ENCODE measurements around the gene TMEM119.

TMEM119 gene

DNA sequence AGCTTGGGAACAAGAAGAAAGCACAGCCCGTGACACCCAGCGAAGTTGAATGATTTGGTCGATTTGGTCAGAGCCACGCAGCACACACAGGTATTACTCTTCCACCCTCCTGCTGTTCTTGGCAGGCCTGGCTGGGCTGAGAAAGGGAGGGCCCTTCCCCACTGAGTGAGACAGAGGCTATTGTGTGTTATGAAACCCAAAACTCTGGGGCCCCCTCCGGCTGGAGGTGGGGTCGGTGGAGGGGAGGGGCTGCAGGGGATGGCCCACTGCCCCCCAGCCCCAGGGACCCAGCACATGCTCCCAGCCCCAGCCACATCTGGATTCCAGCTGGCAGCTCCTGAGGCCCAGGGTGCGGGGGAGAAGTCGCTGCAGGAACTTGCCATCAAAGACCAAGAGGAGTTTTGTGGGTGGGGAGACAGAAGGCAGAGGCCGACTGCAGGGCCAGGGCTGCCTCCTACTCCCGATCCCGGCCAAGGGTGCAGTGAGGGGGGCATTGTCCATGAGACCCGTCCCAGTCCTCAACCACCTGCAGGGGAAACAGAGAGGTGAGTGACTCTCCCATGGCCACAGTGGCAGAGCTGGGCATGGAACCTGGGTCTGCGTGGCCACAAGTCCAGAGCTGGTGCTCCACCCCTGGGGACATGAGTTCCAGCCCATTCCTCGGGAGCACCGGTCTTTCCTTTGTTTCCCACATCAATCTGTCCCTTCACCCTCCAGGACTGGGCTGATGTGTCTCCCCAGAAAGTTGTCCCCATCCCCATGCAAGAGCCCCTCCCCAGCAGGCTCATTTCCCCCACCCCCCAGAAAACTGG is 8.7 kb downstream of the TMEM119 start:
- H3K27me3 Mint-ChIP-seq: peaks cover 11% of the 10 kb centered on the region
- no peak overlapping the region for H3K4me3 Mint-ChIP-seq
- H3K27ac Mint-ChIP-seq: no peak overlapping the region
- H3K9me3 Mint-ChIP-seq: no peaks in the 10 kb centered on the region
- DNase-seq (no peak), ATAC-seq (peak; percentile 43)
- no peaks in the 10 kb centered on the region for H3K4me1 Mint-ChIP-seq

DNA sequence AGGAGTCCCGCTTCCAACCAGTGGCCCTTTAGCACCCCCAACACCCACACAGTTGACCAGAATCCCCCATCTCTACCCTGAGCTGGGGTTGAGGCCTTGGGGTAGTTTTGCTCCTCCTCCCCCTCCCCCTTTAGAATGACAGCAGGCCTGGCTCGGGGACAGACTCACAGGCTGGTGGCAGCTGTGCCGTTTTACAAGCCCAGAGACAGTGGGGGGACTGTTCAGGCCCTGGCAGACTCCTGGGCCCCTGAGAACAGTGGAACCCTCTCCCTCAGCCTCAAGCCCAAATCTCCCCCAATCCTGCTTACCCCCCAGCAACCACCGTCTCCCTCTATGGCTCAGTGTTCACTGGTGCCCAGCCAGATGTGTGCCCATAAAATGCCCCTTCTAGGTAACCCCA is 10.1 kb downstream of the TMEM119 start:
- H3K9me3 Mint-ChIP-seq: no peaks in the 10 kb centered on the region
- ATAC-seq (no peak), DNase-seq (no peak)
- peaks cover 11% of the 10 kb centered on the region for H3K27me3 Mint-ChIP-seq
- H3K27ac Mint-ChIP-seq: no peak overlapping the region
- no peaks in the 10 kb centered on the region for H3K4me1 Mint-ChIP-seq
- H3K4me3 Mint-ChIP-seq: no peak overlapping the region

DNA sequence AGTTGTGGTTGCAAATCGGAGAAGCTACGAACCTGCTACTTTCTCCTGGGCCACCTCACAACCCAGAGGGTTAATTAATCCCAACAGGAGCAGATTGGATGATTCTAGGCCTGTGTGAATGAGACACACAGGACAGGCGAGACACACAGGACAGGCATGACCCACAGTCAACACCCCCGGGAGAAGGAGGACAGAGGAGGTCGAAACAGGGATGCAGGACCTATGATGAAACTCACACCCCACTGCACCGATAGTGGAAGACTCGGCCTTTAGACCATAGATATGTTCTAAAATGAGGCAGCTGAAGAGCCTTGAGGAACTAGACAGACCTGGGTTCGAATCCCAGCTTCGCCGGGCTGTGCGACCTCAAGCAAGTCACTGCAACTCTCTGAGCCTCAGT is 11.6 kb downstream of the TMEM119 start:
- DNase-seq (no peak), ATAC-seq (no peak)
- peaks cover 11% of the 10 kb centered on the region for H3K27me3 Mint-ChIP-seq
- H3K4me1 Mint-ChIP-seq: no peaks in the 10 kb centered on the region
- no peaks in the 10 kb centered on the region for H3K9me3 Mint-ChIP-seq
- H3K4me3 Mint-ChIP-seq: no peak overlapping the region
- H3K27ac Mint-ChIP-seq: no peak overlapping the region

DNA sequence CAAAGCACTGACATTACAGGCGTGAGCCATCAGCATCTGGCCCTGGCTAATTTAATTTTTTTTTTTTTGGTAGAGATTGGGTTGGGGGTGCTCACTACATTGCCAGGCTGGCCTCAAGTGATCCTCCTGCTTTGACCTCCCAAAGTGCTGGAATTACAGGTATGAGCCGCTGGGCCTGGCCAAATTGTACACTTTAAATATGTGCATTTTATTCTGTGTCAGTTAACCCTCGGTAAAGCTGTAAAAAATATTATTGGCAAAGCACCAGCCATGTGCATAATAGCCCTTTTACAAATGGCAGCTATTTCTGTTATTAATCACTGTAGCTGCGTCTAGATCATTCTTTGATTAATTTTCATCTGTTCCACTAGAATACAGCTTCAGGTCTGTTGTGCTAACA is 12.0 kb downstream of the TMEM119 start:
- H3K27ac Mint-ChIP-seq: no peak overlapping the region
- H3K4me1 Mint-ChIP-seq: no peaks in the 10 kb centered on the region
- peaks cover 11% of the 10 kb centered on the region for H3K27me3 Mint-ChIP-seq
- no peak overlapping the region for H3K4me3 Mint-ChIP-seq
- ATAC-seq (no peak), DNase-seq (no peak)
- no peaks in the 10 kb centered on the region for H3K9me3 Mint-ChIP-seq

DNA sequence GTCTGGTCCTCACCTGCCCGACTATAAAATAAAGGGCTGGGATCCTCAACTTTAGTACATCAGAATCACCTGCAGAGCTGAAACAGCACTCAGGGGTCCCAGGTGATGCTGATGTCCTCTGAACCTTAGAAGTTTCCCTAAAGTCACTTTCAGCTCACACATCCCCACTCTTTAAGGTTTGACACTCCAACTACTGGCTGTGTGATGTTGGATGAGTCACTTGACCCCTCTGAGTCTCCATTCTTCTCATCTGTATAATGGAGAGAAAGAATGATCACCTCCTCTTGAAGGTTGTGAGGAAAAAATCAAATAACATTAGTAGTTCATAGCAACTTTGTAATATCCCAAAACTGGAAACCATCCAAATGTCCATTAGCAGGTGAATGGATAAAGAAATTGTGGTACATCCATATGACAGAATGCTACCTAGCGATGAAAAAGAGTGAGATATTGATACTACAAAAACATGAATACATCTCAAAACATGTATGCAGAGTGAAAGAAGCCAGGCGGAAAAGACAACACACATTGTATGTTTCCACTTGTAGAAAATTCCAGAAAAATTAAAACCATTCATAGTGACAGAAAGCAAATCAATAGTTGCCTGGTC is 13.3 kb downstream of the TMEM119 start:
- Mint-ChIP-seq H3K4me1 (no peaks in the 10 kb centered on the region), H3K9me3 (no peaks in the 10 kb centered on the region), H3K4me3 (no peak overlapping the region)

DNA sequence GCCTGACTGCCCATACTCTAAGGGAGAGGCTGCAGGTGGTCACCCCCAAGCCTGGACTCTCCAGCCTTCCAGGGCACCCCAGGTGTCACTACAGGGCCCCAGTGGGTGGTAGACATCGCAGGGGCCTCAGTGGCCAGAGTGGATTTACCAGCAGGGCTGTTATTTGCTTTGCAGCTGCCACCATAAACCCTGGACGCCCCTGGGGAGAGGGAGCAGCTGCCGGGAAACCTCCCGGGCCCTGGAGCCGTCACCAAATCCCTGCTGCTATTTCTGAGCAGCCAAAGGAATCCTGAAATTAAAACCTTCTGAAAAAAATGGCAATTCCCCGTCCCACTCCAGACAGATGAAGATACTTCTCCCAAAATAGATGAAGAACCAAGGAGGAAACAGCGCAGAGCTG is 13.9 kb downstream of the TMEM119 start:
- no peak for ATAC-seq
- Mint-ChIP-seq H3K9me3 (peaks cover 0 to 4% of the 10 kb centered on the region in 2 donors), H3K27ac (peak overlapping the region in 1 of 2 donors; percentile 60), H3K27me3 (peaks cover 11% of the 10 kb centered on the region), H3K4me3 (no peak overlapping the region), H3K4me1 (no peaks in the 10 kb centered on the region)
- DNase-seq: no peak

More for the DNA sequence above, 13.3 kb downstream of the TMEM119 start:
- Mint-ChIP-seq H3K27ac (no peak overlapping the region), H3K27me3 (peaks cover 11% of the 10 kb centered on the region)
- DNase-seq (no peak), ATAC-seq (no peak)

DNA sequence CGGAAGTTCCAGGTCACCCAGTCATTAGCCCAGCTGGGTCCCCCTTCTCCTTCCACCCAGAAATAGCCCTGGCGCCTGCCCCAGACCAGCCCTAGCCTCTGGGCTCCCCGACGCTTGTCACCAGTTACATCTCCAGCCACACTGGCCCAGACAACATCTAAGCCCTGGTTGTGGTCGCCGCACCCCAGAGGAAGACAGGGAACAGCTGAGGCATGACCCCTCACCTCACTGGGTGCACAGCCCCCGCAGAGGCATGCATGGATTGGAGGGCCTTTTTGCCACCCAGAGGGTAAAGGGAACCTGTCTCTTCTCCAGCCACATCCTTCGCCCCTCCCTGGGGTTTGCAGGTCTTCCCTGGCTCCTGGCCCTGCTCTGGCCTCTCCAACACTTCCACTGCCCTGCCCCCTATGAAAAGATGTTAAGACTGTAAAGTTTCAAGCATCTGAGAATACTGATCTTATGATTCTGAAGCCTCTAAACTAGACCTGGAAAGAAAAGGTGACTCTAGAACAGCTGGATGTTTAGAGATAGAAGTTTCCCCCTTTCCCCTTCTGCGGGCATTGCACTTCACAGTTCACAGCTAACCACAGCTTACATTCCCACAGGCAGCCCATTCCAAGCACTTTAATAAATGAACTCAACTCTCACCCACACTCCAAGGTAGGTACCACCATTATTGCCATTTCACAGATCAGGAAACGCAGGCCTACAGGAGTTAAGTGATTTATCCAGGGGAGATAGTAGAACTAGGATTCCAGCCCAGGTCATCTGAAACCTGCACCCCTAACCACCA is 14.7 kb downstream of the TMEM119 start:
- no peaks in the 10 kb centered on the region for H3K4me1 Mint-ChIP-seq
- H3K9me3 Mint-ChIP-seq: peaks cover 0 to 12% of the 10 kb centered on the region in 2 donors
- DNase-seq (no peak), ATAC-seq (no peak)
- H3K27me3 Mint-ChIP-seq: peaks cover 6% of the 10 kb centered on the region
- no peak overlapping the region for H3K4me3 Mint-ChIP-seq
- H3K27ac Mint-ChIP-seq: no peak overlapping the region

DNA sequence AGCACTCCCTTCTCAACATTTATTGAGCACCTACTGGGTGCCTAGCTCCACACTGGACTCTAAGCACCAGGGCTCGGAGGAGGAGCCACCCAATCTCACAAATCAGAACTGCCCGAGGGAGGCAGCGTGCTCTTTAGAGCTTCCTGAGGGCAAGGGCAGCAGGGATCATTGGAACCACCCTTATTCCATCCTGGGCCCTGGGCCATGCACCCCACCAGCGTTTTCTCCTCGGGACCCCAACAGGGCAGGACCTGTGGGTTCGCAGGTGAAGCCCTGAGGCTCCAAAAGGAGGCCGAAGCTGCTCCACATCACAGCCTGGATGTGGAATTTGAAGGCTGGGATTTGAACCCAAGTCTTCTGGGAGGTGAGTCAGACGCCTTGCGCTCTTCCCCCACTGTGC is 15.4 kb downstream of the TMEM119 start:
- DNase-seq: no peak
- no peak for ATAC-seq
- H3K27ac Mint-ChIP-seq: no peak overlapping the region
- H3K9me3 Mint-ChIP-seq: peaks cover 0 to 14% of the 10 kb centered on the region in 2 donors
- no peak overlapping the region for H3K4me3 Mint-ChIP-seq
- H3K27me3 Mint-ChIP-seq: no peaks in the 10 kb centered on the region
- H3K4me1 Mint-ChIP-seq: peaks cover 2% of the 10 kb centered on the region

DNA sequence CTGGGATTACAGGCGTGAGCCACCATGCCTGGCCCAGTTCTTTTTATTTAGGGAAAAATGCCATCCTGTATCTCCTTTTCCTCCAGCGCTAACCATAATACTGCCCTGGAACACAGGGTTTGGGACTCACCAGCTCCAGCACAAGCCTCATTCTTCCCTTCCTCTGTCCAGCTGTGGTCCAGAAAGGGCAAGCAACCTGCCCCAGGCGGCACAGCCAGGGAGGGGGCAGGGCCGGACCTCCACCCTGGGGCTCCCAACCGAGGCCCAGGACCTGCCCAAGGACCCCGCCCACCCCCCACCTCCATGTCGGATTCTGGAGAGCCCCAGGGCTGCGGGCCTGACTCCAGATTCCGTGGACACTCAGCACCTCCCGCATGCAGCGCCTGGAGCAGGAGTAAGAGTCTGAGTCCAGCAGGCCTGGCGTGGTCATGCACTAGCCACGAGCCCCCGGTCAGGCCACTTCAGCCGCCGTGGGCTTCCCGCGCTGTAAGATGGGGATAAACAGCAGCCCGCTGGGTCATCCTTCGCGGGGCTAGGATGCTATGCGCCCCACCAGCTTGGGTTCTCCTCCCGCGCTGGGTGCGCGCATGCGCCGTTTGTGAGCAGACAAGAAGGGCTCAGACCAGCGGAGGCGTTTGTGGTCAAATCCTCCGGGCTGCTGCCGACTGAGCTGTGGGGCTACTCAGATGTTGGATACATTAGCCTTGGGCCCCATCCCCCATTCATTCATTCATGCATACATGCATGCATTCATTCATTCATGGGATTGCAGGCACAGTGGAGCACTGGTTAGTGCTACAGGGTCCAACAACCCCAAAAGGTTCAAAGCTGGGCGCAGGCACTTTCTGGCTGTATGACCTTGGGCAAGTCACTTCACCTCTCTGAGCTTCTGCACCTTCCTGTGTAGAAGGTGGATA is 16.3 kb downstream of the TMEM119 start:
- Mint-ChIP-seq H3K4me3 (no peak overlapping the region), H3K4me1 (peaks cover 12% of the 10 kb centered on the region), H3K9me3 (peaks cover 0 to 14% of the 10 kb centered on the region in 2 donors), H3K27ac (no peak overlapping the region), H3K27me3 (no peaks in the 10 kb centered on the region)
- no peak for DNase-seq
- ATAC-seq: no peak

DNA sequence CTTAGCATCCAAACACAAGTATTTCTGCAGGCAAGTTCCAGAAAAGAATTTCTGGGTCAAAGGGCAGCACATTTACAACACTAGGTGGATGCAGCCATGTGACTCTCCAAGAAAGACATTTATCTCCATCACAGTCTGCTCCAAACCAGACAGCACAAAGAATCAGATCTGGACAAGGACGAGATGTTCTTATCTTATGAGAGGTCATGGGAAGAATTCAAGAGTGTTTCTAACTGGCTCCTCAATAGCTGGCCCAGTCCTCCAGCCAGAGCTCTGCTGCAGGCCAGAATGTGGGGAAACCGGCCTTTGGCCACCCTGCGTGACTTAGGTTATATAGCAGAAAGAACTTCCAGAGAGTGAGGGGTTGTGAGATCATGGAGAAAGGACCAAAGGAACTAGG is 17.4 kb downstream of the TMEM119 start:
- ATAC-seq (no peak), DNase-seq (no peak)
- H3K4me3 Mint-ChIP-seq: no peak overlapping the region
- no peaks in the 10 kb centered on the region for H3K27me3 Mint-ChIP-seq
- no peak overlapping the region for H3K27ac Mint-ChIP-seq
- H3K9me3 Mint-ChIP-seq: peaks cover 0 to 14% of the 10 kb centered on the region in 2 donors
- H3K4me1 Mint-ChIP-seq: peaks cover 22% of the 10 kb centered on the region

DNA sequence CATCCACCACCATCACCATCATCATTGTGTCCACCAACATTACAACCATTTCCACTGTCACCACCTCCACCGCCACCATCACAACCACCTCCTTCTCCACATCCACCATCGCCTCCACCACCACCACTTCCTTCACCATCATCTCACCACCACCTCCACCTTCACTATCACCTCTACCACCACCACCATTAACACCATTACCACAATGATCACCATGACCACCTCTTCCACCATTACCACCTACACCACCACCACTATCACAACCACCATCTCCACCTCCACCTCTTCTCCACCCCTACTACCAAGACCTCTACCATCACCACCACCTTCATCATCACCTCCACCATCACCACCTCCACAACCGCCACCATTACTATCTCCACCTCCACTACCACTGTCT is 19.1 kb downstream of the TMEM119 start:
- Mint-ChIP-seq H3K9me3 (peaks cover 0 to 14% of the 10 kb centered on the region in 2 donors), H3K27me3 (no peaks in the 10 kb centered on the region), H3K27ac (peak overlapping the region in 1 of 2 donors; percentile 56), H3K4me1 (peaks cover 39% of the 10 kb centered on the region), H3K4me3 (no peak overlapping the region)
- no peak for DNase-seq
- no peak for ATAC-seq

DNA sequence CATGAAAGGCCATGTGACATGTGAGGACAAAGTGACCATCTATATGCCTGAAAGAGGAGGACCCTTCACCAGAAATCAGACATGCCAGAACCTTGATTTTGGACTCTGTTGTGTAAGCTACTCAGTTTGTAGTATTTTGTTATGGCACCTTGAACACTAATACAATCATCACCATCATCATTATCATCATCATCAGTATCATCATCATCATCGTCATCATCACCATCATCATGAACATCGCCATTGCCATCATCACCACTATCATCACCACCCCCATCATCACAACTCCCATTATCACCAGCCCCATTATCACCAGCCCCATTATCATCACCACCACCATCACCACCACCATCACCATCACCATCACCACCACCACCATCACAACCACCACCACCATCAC is 19.6 kb downstream of the TMEM119 start:
- no peak overlapping the region for H3K4me3 Mint-ChIP-seq
- DNase-seq: no peak

DNA sequence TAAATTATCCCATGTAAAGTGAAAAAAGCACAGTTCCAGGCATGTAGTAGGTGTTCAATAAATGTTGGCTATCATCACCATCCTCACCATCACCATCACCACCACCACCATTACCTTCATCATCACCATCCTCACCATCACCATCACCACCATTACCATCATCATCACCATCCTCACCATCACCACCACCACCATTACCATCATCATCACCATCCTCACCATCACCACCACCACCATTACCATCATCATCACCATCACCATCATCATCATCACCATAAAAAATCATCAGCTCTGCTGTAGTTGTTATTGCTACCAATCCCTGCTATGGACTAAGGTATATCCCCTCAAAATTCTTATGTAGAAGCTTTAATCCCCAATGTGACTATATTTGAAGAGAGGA is 20.4 kb downstream of the TMEM119 start:
- Mint-ChIP-seq H3K27me3 (no peaks in the 10 kb centered on the region), H3K9me3 (peaks cover 0 to 14% of the 10 kb centered on the region in 2 donors), H3K4me3 (no peak overlapping the region), H3K4me1 (peaks cover 53% of the 10 kb centered on the region), H3K27ac (no peak overlapping the region)
- DNase-seq (no peak), ATAC-seq (no peak)

More for the DNA sequence above, 19.6 kb downstream of the TMEM119 start:
- peaks cover 0 to 14% of the 10 kb centered on the region in 2 donors for H3K9me3 Mint-ChIP-seq
- peaks cover 45% of the 10 kb centered on the region for H3K4me1 Mint-ChIP-seq
- H3K27me3 Mint-ChIP-seq: no peaks in the 10 kb centered on the region
- no peak overlapping the region for H3K27ac Mint-ChIP-seq
- ATAC-seq: no peak

DNA sequence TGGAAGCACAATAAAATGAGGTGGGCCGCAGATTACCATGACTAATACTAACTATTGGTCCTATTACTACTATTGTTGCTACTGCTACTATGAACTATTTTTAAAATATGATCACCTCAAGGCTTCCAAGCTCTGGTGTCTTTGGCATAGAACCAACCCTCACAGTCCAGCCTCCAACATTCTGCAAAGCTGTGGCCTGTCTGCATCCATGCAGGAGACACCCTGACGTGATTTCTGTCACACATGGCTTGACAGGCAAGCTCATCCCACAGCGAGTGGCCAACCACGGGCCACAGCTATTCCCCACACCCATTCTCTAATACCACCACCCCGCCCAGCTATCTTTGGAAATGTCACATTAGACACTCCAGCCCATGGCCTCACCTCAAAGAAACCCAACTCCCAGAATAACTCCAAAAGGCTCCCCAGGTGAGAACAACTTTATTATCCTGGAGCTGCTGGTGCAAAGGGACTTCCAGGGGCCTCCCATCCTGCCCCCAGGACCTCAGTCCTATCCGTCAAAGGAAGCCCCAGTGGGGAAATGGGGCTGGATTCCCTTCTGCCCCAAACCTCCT is 21.1 kb downstream of the TMEM119 start:
- Mint-ChIP-seq H3K4me3 (no peak overlapping the region), H3K4me1 (peaks cover 60% of the 10 kb centered on the region), H3K9me3 (peaks cover 0 to 14% of the 10 kb centered on the region in 2 donors), H3K27ac (peak overlapping the region in 1 of 2 donors; percentile 41), H3K27me3 (no peaks in the 10 kb centered on the region)
- DNase-seq (no peak), ATAC-seq (no peak)
